Psoas muscle (tissue), 8 donors: ENCODE measurements around the gene MUC6. TPM values are rescaled to one million over a fixed set of nuclear protein-coding genes. Genes with fewer than 3 reads are reported as not detected.

Experiments used
- ATAC-seq, 4 donors: fragments of 200-7000 bp; cut with Tn5 transposase; one replicate each; pipeline ENCODE4 v1.9.1; 2020; ENCODE audit warnings: moderate library complexity in 3 of 4, mild to moderate bottlenecking in 2 of 4
- DNase-seq, 2 donors: peaks; one replicate each; pipeline ENCODE4 v3.0.0-alpha.2; 2020
- H3K27ac ChIP-seq: fragments of 200-600 bp; one replicate; pipeline ENCODE4 v1.8.0; 2022
- H3K27me3 ChIP-seq, 3 donors: fragments of 200-600 bp in 1 of 3; one replicate each; pipeline versions ENCODE4 v1.6.1 to v1.8.0; 2013 to 2022; ENCODE audit warnings: low read length in 2 of 3, mild to moderate bottlenecking in 2 of 3, moderate library complexity in 1 of 3; ENCODE audit not compliant: insufficient read depth in 3 of 3
- H3K36me3 ChIP-seq, 2 donors: fragments of 200-600 bp in 1 of 2; one replicate each; pipeline versions ENCODE4 v1.6.1 to v1.8.0; 2013 to 2022; ENCODE audit warnings: low read depth in 1 of 2, mild to moderate bottlenecking in 1 of 2, moderate library complexity in 1 of 2; ENCODE audit not compliant: insufficient read depth in 1 of 2
- H3K4me1 ChIP-seq: fragments of 200-600 bp; one replicate; pipeline ENCODE4 v1.8.0; 2022
- H3K4me3 ChIP-seq: fragments of 200-600 bp; one replicate; pipeline ENCODE4 v1.8.0; 2022; ENCODE audit warnings: mild to moderate bottlenecking
- H3K9me3 ChIP-seq: fragments of 200-600 bp; one replicate; pipeline ENCODE4 v1.8.0; 2022
- WGBS, 3 donors: extraction: QIAGEN DNeasy Blood & Tissue Kit; methylation state at CpG; one replicate each; pipeline versions ENCODE4 v1.1.6 to v1.1.7; 2013; 5-methylcytosine and 5-hydroxymethylcytosine counted together
- intact Hi-C, 2 donors: fragments of 100-400 bp; cut with DNase I; formaldehyde crosslinking; loops; one replicate each; pipeline versions ENCODE4 v1.11.0 to v1.14.2; 2022
- polyA plus RNA-seq, 3 donors: library from polyadenylated mRNA; stranded (reverse); fragments of 200-250 nt; gene quantifications; one replicate each; pipeline ENCODE4 v1.2.3, GENCODE V29; 2013
- total RNA-seq, 4 donors: library from RNA; stranded (reverse); fragmentation: NEBNext Ultra II Directional in 2 of 4; extraction: Animal tissue kit (Norgen Biotek cat#: 25700) in 2 of 4; gene quantifications; one replicate each; pipeline versions ENCODE4 v1.2.1 to v1.2.4, GENCODE V29; 2021 to 2023
- TF ChIP-seq, protein P1 (sequence below): fragments of 200-600 bp; IDR thresholded peaks from one replicate; pipeline ENCODE4 v1.8.0; 2022; ENCODE audit warnings: antibody characterized with exemption
- donor health status: healthy with polysubstance abuse.
- donor health status: DM: no; HTN: no; CAD: no; lungs with moderate emphysema.
- donor health status: Bipolar disorder and iron deficiency.
- donor health status: healthy.
- donor health status: DM: yes; HTN: yes; CAD: no.
- donor health status: DM: no; HTN: no; CAD: no.
- donor health status: DM: no; HTN: no; CAD: no.
- donor health status: DM: yes; HTN: yes; CAD: no.

MUC6 gene
- total and polyA plus RNA-seq, 7 donors: under 0.01 to 0.04 (median 0.01) TPM; not detected in 4

DNA sequence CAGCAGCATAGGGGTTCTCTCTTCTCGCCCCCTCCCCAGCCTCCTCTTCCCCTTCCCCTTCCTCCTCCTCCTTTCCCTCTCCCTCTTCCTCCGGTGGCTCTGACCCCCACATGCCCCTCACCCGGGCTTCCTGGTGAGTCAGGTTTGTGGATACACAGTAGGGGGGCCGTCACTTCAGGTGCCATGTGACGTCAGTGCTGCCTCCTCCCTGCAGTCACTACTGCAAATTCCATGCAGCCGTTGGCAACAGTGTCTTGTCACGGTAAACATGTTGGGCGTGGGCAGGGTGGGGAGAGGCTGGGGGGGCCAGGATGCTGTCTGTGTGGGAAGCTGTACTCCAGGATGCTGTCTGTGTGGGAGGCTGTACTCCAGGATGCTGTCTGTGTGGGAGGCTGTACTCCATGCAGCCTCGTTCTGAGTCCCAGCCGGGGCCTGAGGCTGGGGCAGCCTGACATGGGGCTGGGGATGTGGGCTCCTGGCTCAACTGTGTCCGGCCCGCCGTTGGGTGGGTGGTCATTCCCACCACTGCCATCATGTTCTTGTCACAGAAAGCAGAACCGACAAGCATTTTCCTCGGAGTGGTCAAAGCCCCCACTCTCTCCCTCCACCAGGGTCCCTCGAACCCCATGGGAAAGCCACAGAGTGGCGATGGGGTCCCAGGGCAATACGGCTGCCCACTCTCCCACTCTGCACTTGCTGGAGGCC lies 35.8 kb upstream of the MUC6 start:
- ATAC-seq (no peak), DNase-seq (peak; percentile 12 to 35)
- Histone ChIP-seq H3K27me3 (peaks cover 0 to 9% (median 0%) of the 10 kb centered on the region in 3 donors), H3K36me3 (no peaks in the 10 kb centered on the region), H3K4me3 (no peak overlapping the region), H3K4me1 (peaks cover 8% of the 10 kb centered on the region), H3K27ac (no peak overlapping the region), H3K9me3 (no peaks in the 10 kb centered on the region)
- TF ChIP-seq, protein P1, sequence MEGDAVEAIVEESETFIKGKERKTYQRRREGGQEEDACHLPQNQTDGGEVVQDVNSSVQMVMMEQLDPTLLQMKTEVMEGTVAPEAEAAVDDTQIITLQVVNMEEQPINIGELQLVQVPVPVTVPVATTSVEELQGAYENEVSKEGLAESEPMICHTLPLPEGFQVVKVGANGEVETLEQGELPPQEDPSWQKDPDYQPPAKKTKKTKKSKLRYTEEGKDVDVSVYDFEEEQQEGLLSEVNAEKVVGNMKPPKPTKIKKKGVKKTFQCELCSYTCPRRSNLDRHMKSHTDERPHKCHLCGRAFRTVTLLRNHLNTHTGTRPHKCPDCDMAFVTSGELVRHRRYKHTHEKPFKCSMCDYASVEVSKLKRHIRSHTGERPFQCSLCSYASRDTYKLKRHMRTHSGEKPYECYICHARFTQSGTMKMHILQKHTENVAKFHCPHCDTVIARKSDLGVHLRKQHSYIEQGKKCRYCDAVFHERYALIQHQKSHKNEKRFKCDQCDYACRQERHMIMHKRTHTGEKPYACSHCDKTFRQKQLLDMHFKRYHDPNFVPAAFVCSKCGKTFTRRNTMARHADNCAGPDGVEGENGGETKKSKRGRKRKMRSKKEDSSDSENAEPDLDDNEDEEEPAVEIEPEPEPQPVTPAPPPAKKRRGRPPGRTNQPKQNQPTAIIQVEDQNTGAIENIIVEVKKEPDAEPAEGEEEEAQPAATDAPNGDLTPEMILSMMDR: no peak
- intact Hi-C loops: no loop called here
- WGBS, 3 donors: 53 to 63% (median 63%) methylated on average over 18 of the region's 18 CpGs

DNA sequence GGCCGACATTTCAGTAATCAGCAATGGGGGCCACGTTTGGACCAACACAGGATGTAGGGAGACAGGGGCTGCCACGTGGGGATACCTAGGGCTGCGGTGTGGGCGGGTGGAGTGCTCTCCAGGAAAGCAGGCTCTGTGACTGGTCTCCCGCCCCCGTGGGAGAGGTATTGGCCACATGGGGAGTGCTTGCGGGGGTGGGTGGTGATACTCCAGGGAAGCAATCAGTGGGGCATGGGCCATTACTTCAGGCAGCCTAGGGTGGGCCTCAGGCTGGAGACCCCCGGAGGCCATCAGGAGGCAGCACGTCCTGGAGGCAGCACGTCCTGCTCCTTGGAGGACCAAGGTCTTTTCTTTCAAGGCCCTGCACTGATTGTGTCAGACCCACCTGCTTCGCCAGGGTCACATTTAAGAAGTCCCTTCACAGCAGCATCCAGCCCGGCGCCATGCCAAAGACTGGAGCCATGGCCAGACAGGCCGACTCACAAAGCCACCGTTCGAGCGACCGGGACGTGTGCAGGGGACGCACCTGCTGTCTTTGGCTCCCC lies 35.1 kb upstream of the MUC6 start:
- intact Hi-C loops: no loop called here
- ATAC-seq (no peak), DNase-seq (peak in 1 of 2 donors; percentile 46)
- no peaks in the 10 kb centered on the region for H3K36me3 ChIP-seq
- WGBS, 3 donors: 61 to 70% (median 67%) methylated on average over 21 of the region's 21 CpGs
- peaks cover 0 to 5% (median 0%) of the 10 kb centered on the region in 3 donors for H3K27me3 ChIP-seq
- no peak overlapping the region for H3K27ac ChIP-seq
- TF ChIP-seq, protein P1: no peak
- H3K9me3 ChIP-seq: no peaks in the 10 kb centered on the region
- H3K4me1 ChIP-seq: peaks cover 8% of the 10 kb centered on the region
- H3K4me3 ChIP-seq: no peak overlapping the region

DNA sequence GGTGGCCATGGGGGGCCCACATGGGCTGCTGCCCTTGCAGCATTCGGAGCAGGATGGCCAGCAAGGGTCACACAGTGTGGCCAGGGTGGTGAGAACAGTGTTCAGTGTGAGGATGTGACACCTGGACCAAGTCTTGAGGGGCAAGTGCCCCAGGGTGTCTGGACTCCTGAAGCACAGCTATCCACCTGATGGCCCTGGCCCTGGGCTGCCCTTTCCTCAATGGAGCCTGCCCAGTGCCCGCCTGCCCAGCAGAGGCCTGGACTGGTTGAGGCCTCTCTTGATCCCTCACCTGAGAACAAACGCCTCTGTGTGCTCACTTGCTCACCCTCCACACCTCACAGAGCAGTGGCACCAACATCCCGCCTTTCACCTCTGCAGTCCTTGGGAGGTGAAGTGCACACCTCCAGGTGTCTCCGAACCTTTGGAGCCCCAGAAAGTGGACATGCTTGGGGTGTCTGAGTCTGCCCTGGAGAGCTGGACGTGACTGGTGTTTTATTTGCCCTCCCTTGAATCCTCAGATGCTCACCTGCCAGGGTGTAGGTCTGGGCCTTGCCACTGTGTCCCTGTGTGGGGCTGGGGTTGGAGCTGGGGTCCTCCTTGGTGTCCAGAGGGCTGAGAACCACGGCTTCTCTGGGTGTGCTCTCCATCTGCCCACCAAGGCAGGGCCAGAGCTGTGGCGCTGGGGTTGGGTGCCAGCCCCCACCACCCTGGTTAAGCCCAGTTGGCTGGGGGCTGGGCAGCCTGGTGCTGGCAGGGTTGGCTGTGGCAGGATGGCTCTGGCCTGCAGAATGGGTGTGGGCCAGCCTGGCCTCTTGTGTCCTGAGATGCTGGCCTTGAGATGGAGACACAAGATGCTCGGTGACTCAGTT lies 34.3 kb upstream of the MUC6 start:
- Histone ChIP-seq H3K4me3 (no peak overlapping the region), H3K27ac (no peak overlapping the region), H3K27me3 (peaks cover 0 to 10% (median 0%) of the 10 kb centered on the region in 3 donors), H3K4me1 (peaks cover 8% of the 10 kb centered on the region), H3K9me3 (no peaks in the 10 kb centered on the region), H3K36me3 (no peaks in the 10 kb centered on the region)
- ATAC-seq: no peak
- DNase-seq: peak in 1 of 2 donors; percentile 34
- intact Hi-C loops: no loop called here
- TF ChIP-seq, protein P1: no peak
- WGBS, 3 donors: 82 to 90% (median 87%) methylated on average over 9 of the region's 9 CpGs

DNA sequence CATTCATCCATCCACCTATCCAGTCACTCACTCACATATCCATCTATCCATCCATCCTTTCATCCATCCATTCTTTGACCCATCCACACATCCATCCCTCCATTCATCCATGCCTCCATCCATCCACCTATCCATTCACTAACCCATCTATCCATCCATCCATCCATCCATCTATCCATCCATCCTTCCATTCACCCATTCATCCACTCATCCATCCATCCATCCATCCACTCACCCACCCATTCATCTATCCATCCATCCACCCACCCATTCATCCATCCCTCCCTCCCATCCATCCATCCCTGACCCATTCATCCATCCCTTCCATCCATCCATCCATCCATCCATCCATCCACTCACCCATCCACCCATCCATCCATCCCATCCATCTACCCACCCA lies 33.2 kb upstream of the MUC6 start:
- TF ChIP-seq, protein P1: no peak
- intact Hi-C loops: no loop called here
- no peaks in the 10 kb centered on the region for H3K9me3 ChIP-seq

More for the DNA sequence above, 33.2 kb upstream of the MUC6 start:
- ATAC-seq (no peak), DNase-seq (no peak)
- Histone ChIP-seq H3K27me3 (peaks cover 0 to 15% (median 0%) of the 10 kb centered on the region in 3 donors), H3K4me3 (no peak overlapping the region), H3K4me1 (peaks cover 8% of the 10 kb centered on the region), H3K27ac (no peak overlapping the region), H3K36me3 (no peaks in the 10 kb centered on the region)
